Activated T-cell treated with anti-CD3 and anti-CD28 coated beads for 48 hours (primary cell): ENCODE results near the gene SORBS1.

Experiments
- DNase-seq: peaks from one replicate; pipeline ENCODE4 v3.0.0-alpha.2; 2020; ENCODE audit warnings: low read depth

SORBS1 gene

GRCh38 chr10:95346715-95347401 is 214.3 kb downstream of the SORBS1 start:
- DNase-seq = no peak

- DNase-seq = no peak
These were observed 217.6 kb downstream of the SORBS1 start for GRCh38 chr10:95343573-95343972.

- DNase-seq = no peak
These were observed 219.4 kb downstream of the SORBS1 start for GRCh38 chr10:95341716-95342130.

DNA sequence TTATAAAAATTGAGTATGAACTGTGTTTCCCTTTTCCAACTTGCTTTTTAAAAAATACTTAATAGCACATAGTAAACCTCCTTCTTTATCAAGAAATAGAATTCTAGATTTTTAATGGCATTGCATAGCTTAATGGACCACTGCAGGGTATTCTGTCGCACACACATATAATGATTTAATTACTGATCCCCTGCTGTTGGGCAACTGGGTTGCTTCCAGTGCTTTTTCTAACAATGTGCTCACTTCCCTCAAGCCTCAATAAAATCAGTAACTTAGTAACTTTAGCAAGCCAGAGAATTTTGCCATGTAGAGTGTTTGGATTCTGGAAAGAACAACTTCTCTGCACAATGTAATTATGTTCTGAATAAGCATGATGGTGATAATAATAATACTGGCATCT is 221.3 kb downstream of the SORBS1 start:
- DNase-seq = no peak

DNA sequence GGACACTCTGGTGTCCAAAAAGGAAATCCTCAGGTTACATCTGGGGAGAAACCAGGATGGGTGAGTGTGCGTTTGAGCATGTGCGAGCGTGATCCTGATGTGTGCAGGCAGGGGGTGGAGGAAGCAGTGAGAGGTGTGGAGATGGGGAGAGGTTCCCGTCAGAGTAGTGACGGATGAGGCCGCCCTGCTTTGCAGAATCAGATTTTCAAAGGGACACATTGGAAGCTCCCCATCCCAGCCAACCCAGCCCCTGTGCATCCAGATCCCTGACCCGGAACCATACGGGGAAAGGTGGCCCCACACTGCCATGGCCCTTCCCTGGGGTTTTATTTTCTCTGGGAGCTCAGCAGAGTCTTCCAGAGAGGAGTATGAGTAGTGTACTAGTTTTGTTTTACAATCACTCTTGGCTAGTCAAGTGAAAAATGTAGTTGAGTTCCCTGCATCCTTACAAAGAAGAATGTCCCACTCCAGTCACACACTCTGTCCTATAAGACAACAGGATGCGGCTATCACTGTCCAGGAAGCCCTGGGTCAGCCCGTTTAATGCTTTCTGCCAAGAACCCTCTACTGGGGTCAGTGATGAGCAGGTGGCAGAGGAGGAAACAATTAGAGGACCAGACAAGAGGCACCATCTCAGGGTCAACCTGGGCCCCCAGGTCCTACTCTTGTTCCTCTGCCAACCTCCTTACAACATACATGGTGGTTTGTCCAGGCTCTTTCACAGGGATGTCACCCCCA is 223.6 kb downstream of the SORBS1 start:
- no peak for DNase-seq

DNA sequence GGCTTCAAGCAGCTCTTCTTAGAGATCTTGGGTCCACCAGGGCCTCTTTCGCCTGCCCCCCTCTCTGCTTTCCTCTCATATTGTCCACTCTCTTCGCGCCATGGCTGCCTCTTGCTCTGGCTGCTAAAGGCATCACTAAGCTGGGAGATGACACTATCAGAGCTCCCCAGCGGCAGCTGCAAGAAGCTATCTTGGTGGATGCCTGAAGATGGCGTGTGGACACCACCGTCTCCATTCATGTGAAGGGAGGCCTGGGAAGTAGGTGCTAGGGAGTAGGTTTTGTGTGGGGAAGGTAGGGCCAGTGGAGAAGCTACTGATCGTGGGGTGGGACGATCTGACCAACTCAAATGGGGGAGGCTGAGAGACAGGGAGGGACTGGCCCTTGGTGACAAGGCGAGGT is 224.5 kb downstream of the SORBS1 start:
- no peak for DNase-seq

GRCh38 chr10:95335933-95336699 is 225.1 kb downstream of the SORBS1 start:
- DNase-seq = no peak

DNA sequence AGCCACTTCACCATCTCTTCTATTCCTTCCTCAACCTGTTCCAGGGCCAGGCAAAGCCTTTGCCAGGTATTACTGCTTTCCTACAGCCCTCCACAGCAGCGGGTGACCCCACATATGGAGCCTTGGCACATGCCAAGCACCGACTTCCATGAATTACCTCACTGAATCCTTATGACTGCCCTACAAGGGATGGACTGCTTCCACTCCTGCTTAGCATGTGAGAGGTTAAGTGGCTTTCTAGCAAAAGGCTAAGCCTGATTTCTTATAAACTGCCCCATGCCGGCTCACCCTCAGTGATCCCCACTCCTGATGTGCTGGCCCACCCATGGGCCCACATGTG is 226.4 kb downstream of the SORBS1 start:
- no peak for DNase-seq

GRCh38 chr10:95333997-95334804 is 227.0 kb downstream of the SORBS1 start:
- no peak for DNase-seq

GRCh38 chr10:95332666-95333249 is 228.4 kb downstream of the SORBS1 start:
- DNase-seq = no peak

DNA sequence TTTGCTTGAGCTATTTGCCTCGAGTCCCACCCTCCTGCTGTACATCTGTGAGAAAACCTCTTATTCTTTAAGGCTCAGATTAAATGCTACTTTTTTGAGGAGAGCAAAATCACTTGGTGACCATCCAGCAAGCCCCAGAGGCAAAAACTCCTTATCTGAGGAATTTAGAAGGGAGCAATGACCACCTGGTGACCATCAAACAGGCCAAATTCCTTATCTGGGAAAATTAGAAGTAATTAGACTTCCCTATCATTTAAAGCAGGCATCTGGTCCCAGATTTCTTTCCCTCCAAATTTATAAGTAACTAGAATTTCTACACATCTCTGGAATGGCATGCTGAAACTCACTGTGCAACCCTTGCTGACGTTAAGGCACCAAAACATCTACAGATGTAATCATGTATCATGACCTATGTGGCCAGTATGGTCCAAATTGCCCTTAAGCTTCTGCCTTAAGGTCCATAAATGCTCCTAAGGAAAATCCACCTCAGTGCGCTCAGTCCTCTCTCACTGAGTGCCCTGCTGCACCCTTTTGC is 229.5 kb downstream of the SORBS1 start:
- no peak for DNase-seq

GRCh38 chr10:95330966-95331453 is 230.2 kb downstream of the SORBS1 start:
- no peak for DNase-seq

DNA sequence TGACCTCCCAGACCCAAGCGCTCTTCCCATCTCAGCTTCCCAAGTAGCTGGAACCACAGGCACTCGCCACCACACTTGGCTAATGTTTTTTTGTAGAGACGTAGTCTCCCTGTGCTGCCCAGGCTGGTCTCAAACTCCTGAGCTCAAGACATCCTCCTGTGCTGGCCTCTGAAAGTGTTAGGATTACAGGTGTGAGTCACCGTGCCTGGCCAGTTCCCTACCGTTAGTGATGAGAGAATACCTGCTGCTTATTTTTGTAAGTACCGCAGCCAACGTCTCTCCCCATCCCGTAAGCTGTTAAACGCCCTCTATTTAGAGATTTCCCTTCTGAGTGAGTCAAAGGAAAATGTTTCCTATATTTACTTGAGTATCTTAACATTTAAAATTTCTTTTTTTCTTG is 231.9 kb downstream of the SORBS1 start:
- no peak for DNase-seq

GRCh38 chr10:95328013-95328412 is 233.2 kb downstream of the SORBS1 start:
- DNase-seq = no peak

DNA sequence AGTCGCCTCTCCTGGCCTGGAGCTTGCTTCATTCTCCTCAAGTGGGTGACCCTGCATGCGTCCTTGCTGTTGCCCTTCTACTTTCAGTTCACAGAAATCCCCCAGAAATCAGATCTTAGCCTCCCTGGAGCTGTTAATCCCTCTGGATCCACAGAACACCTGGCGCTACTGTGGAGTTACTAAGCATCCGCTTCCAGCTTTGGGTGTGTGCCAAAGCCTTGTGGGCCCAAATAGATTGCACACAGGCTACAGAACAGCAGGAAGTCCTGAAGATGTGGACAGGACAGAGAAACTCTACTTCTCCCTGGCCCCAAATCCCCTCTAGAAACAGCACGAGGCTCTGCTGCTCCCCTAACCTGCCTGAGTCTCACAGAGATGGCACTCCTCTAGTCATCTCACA is 233.8 kb downstream of the SORBS1 start:
- no peak for DNase-seq

DNA sequence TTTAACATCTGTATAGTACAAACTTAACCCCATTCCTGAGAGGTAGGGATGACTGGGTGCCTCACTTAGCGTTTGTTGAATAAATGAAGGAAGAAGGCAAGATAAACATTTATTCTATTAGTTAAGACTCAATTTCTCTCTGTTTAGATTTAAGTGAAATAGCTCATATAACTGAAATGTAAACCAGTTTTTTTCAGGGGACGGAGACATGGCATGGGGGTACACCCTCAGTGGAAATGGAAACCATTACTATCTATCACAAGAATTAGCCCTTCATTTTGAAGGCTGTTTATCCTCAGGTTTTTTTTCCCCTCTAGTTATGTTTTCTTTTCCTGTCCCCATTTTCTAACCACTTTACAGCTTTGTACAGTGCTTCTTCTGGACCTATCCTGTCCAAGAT is 234.8 kb downstream of the SORBS1 start:
- DNase-seq = no peak

- no peak for DNase-seq
These were observed 235.3 kb downstream of the SORBS1 start for GRCh38 chr10:95325863-95326262.

GRCh38 chr10:95324436-95325268 is 236.5 kb downstream of the SORBS1 start:
- DNase-seq = no peak

GRCh38 chr10:95321554-95322301 is 239.4 kb downstream of the SORBS1 start:
- DNase-seq = no peak

GRCh38 chr10:95319239-95319638 is 241.9 kb downstream of the SORBS1 start:
- DNase-seq = no peak
